GM12874 (cell line): ENCODE measurements around the gene ABR.

Source experiments
- CTCF ChIP-seq: IDR thresholded peaks from 2 replicates; pipeline ENCODE4 v1.5.1; 2011; ENCODE audit warnings: low read depth, mild to moderate bottlenecking, control low read depth, low read length, moderate library complexity; ENCODE audit not compliant: insufficient read depth

Gene ABR

GRCh38 chr17:1083451-1084187, 96.2 kb downstream of the ABR start:
- TF ChIP-seq CTCF = no peak

GRCh38 chr17:1082579-1082978, 97.2 kb downstream of the ABR start:
- TF ChIP-seq CTCF = no peak

GRCh38 chr17:1078831-1079561, 100.8 kb downstream of the ABR start:
- TF ChIP-seq CTCF = no peak

- no peak for TF ChIP-seq CTCF
These were observed 101.6 kb downstream of the ABR start for GRCh38 chr17:1077986-1078711.

GRCh38 chr17:1077581-1077985, 102.2 kb downstream of the ABR start:
- TF ChIP-seq CTCF = no peak

- no peak for TF ChIP-seq CTCF
These were observed 102.8 kb downstream of the ABR start for GRCh38 chr17:1076982-1077302.

- TF ChIP-seq CTCF = no peak
These were observed 103.3 kb downstream of the ABR start for GRCh38 chr17:1076299-1076981.
